Measurements from ENCODE around the gene UGT1A10.
A peak's percentile ranks its signal among the peaks of the same experiment; 100 is the strongest.
"Not testable (repeated sequence)": the region's sequence is repeated elsewhere in the genome, so short reads cannot be mapped to it uniquely, and the experiment has no call there.

Gene UGT1A10

DNA sequence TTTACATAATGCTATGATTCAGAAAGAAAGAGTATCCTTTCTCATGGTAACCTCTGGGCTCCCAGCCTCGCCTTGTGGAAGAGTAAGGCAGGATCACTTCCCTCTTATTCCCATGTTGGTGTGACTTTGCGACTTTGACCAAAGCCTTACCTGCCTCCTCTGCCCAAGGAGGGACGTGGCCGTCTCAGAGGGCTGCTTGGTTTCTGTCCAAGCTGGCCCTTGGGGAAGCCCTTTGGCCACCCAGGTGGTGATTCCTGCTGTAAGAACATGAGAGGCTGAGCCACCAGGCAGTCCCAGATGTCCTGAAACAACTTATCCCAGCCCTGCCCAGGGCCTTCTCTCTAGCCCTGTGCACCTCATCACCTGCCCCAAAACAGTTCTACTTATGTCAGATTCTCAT, 62.5 kb downstream of the UGT1A10 start:
- DNase-seq = no peak

DNA sequence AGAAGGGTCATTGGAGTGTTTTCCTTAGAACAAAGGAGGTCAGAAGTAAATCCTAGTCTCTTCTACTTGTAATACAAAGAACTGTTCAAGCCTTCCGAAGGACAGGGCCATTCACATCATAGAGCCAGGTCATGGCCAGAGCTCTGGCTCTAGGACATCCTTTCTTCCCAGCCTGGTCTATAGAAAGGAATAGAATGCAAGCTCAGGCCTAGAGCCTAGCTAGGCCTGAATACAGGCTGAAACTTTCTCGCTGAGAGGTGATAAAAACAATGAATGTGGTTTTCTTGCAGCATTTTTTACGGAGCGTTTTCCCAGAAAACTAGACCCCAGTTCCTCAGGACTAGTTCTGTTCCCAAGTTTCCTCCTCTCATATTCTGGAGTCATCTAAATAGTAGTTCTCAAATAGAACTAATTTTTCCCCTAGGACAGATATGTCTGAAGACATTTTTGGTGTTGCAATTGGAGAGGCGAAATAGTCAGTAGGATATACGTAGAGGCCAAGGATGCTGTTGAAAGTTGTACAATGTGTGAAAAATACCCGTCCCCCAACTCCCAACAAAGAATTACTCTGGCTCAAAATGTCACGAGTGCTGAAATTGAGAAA, 63.3 kb downstream of the UGT1A10 start:
- DNase-seq = no peak

DNA sequence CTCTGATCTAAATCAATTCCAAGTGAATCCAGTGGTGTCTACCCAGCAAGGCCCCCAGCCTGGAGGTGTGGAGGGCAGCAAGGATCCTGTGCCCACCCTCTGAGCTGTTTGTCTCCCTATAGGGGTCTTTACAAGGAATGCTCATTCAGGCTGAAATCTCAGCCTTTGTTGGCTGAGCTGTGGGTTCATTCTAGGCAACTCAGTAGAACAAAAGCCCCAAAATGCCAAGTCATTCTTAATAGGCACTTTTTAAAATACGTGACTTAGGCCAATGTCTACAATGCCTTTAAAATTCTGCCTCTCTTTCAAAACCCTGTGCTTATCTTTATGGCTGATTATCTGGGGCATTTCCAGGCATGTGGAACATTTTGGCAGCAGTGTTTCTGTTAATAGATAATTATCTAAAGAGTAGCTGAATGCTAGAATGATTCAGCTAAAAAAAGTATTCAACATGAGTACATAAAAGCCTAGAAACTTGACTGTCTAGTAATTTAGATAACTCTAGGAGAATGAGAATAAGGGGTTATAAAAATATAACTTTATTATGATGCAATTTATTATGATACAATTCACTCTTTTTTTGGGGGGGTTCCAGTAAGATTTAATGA, 63.9 kb downstream of the UGT1A10 start:
- no peak for DNase-seq

DNA sequence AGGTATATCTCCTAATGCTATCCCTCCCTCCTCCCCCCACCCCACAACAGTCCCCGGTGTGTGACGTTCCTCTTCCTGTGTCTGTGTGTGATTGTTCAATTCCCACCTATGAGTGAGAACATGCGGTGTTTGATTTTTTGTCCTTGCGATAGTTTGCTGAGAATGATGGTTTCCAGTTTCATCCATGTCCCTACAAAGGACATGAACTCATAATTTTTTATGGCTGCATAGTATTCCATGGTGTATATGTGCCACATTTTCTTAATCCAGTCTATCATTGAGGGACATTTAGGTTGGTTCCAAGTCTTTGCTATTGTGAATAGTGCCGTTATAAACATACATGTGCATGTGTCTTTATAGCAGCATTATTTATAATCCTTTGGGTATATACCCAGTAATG, 64.6 kb downstream of the UGT1A10 start:
- DNase-seq = not testable (repeated sequence)

DNA sequence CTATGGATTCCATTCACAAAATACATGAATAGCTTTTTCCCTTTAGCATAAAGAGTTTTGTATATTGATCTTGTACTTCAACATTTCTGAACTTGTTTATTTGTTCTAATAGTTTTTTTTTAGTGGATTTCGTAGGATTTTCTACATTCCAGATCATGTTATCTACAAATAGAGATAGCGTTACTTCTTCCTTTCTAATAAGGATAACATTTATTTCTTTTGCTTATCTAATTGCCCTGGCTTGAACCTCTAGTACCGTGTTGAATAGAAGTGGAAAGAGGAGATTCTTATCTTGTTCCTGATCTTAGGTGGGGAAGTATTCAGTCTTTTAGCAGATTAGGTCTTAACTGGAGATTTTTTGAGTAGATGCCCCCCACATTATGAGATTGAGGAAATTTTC, 66.0 kb downstream of the UGT1A10 start:
- no peak for DNase-seq

DNA sequence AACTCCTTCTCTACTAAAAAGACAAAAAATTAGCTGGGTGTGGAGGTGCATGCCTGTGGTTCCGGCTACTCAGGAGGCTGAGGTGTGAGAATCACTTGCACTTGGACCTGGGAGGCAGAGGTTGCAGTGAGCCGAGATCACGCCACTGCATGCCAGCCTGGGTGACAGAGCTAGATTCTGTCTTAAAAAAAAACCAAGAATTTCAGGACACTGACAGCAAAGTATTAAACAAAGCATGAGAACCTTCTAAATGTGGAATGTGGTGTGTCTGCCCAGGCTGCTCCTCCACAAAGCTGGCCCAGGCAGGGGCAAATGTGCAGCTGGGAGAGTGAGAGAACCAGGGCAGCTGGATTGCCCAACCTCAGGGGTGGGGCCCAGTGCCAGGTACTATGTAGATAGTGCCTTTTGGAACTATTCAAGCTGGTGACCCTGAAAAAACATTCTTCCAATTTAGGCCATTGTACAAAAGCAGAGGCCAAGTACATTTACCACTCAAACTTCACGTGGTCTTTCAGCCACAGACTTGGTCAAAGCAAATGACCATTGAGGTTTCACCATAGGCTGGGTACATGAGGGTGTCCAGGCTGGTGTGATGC, 69.8 kb downstream of the UGT1A10 start:
- DNase-seq = no peak

DNA sequence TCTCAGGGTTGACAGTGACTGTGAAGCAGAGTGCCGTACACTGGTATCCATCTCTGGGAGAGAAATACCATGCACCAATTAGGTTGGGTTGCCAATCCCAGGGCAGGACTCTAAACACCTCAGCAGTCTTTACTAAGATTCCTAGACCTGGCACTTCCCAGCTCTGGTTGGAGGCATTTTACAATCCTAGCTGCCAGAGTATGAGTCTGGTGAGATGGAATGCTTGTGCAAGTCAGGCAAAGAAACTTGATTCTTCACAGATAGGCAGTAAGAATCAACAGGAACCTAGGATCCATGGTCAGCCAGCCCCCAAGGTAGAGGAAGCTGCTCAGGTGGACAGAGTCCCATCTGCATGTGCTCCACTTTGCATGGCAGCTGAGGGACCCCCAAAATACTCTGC, 70.5 kb downstream of the UGT1A10 start:
- DNase-seq = no peak

DNA sequence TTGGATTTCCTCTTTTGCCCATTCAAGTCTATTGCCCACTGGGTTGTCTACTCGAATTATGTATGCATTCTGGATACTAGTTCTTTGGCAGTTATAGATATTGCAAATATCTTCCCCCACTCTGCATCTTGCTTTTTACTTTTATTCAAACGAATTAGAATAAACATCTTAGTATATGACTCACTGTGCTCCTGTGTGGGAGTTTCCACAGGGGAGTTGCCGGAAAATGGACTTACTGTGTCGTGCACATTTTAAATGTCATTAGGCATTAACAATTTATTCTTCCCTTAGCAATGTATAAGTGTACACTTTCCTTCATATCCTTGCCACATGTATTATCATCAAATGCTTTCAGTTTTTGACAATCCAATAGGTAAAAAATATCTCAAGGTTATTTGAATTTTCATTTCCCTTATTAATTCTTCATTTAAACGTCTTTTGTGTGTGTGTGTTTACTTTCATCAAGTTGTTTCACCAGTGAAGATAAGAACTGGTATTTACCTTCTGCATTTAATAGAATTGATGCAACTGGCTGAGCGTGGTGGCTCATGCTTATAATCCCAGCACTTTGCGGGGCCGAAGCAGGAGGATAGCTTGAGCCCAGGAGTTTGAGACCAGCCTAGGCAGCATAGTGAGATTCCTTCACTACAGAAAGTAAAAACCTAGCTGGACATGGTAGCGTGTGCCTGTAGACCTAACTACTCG, 71.8 kb downstream of the UGT1A10 start:
- no peak for DNase-seq

DNA sequence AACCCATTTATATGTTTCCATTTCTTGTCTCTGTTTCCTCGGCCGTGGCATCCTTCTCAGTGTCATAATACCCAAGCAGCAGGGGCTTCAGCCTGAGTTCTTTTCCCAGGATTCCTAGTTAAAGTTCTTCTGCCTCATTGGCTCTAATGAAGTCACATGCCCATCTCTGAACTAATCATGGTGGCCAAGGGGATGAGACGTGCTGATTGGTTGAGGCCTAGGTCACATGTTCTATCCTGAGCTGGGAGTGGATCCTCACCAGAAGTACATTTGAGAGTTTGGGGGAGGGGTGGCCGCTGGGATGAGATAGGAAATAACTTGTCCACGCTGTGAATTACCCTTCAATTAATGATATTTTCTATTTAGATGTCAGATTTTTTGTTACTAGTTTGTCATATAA, 72.7 kb downstream of the UGT1A10 start:
- DNase-seq = no peak

DNA sequence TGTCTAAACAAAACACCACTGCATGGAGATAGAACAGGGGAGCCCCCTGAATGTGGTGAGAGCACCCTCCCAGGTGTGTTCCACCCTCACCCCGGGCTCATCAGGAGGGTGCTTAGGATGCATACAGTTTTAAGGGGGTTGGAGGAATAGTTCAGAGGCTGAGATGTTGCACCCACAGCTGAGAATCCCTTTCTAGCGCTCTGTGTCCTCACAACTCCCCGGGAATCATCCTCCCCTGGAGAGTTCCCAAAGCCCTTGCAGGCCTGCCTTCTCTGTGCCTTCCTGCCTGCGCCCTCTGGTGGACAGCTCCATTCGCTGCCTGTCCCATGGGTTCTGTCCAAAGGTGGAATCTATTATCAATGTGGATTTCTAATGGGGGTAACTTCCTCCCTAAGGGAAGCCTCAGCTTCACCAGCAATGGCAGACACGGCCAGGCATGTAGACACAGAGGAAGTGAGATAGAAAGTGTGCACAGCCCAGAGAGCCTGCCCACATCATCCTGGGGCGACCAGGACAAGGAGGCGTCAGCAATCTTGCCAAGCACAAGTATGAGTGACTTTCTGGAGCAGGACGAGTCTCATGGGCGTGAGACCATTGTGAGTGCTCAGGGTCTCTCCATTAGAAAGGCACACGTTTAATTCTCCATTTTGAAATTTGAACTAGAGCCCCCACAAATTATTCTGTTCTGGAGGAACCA, 75.2 kb downstream of the UGT1A10 start:
- peak; percentile 70 for DNase-seq

DNA sequence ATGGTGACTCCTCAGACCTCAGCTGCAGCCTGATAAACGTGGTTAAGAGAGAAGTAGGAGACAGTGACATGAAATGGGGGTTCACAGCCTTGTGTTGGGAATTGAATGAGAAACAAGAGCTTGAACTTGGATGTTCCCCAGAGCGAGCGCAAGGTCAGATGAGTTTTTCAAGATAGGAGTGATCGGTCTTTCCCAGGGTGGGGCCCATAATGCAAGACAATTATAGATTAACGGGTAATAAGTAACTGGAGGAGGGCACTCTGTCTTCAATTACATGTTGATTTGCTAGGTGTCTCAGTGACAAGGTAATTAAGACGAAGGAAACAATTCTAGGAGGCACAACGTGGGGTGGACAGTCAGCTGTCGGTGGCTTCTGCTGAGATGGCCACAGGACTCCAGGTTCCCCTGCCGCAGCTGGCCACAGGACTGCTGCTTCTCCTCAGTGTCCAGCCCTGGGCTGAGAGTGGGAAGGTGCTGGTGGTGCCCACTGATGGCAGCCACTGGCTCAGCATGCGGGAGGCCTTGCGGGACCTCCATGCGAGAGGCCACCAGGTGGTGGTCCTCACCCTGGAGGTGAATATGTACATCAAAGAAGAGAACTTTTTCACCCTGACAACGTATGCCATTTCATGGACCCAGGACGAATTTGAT, 76.5 kb downstream of the UGT1A10 start, which contains the start of gene UGT1A5:
Gene UGT1A5 (plus strand): TSS at position 297 of the 651 bp plus-strand sequence. CDS start 85 bp downstream, at position 382.
- DNase-seq = no peak

DNA sequence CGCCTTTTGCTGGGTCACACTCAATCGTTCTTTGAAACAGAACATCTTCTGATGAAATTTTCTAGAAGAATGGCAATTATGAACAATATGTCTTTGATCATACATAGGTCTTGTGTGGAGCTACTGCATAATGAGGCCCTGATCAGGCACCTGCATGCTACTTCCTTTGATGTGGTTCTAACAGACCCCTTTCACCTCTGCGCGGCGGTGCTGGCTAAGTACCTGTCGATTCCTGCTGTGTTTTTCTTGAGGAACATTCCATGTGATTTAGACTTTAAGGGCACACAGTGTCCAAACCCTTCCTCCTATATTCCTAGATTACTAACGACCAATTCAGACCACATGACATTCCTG, 77.0 kb downstream of the UGT1A10 start:
- no peak for DNase-seq

DNA sequence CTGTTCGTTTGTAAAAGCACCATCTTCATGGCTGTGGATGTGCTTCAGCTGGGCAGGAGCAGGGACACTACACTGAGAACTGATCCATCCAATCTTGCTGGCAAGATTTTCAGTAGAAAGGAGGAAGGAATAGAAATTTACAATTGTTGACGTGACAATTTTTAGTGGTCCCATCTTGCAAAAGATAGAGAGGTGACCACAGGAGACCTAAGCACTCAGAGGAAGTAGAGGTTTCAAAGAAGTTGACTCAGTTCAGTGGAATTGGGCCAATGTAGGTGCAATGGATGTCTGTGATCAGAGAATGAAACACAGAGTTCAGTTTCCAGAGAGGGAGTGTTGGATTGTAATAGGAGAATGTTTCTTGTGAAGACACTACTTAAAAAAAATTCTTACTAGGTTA, 77.9 kb downstream of the UGT1A10 start:
- no peak for DNase-seq

DNA sequence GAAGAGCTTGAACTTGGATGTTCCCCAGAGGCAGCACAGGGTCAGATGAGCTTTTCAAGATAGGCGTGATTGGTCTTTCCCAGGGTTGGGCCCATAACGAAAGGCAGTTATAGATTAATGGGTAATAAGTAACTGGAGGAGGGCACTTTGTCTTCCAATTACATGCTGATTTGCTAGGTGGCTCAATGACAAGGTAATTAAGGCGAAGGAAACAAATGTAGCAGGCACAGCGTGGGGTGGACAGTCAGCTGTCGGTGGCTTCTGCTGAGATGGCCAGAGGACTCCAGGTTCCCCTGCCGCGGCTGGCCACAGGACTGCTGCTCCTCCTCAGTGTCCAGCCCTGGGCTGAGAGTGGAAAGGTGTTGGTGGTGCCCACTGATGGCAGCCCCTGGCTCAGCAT, 82.3 kb downstream of the UGT1A10 start, which contains the start of gene UGT1A4:
Gene UGT1A4 (plus strand): TSS at position 185 of the 400 bp plus-strand sequence. CDS start 85 bp downstream, at position 270.
- no peak for DNase-seq

DNA sequence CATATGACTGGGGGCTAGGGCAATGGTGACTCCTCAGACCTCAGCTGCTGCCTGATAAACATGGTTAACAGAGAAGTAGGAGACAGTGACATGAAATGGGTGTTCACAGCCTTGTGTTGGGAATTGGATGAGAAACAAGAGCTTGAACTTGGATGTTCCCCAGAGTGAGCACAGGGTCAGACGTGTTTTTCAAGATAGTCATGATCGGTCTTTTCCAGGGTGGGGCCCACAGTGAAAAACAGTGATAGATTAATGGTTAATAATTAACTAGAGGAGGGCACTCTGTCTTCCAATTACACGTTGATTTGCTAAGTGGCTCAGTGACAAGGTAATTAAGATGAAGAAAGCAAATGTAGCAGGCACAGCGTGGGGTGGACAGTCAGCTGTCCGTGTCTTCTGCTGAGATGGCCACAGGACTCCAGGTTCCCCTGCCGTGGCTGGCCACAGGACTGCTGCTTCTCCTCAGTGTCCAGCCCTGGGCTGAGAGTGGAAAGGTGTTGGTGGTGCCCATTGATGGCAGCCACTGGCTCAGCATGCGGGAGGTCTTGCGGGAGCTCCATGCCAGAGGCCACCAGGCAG, 92.6 kb downstream of the UGT1A10 start, which contains the start of gene UGT1A3:
Gene UGT1A3 (plus strand): TSS at position 320 of the 579 bp plus-strand sequence. CDS start 85 bp downstream, at position 405.
- no peak for DNase-seq

DNA sequence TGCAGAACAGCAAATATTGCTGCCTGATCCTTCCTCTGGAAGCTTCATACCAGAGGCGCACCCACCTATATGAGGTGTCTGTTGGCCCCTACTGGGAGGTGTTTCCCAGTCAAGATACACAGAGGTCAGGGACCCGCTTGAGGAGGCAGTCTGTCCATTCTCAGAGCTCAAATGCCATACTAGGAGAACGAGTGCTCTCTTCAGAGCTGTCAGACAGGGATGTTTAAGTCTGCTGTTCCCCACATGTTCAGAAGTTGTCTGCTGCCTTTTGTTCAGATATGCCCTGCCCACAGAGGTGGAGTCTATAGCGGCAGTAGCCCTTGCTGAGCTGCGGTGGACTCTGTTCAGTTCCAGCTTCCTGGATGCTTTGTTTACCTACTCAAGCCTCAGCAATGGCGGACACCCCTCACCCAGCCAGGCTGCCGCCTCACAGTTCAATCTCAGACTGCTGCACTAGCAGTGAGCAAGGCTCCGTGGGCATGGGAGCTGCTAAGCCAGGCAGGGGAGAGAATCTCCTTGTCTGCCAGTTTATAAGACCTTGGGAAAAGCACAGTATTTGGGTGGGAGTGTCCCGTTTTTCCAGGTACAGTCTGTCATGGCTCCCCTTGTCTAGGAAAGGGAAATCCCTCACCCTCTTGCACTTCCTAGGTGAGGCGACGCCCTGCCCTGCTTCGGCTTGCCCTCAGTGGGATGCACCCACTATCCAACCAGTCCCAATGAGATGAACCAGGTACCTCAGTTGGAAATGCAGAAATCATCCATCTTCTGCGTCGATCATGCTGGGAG, 100.8 kb downstream of the UGT1A10 start:
- DNase-seq = not testable (repeated sequence)

DNA sequence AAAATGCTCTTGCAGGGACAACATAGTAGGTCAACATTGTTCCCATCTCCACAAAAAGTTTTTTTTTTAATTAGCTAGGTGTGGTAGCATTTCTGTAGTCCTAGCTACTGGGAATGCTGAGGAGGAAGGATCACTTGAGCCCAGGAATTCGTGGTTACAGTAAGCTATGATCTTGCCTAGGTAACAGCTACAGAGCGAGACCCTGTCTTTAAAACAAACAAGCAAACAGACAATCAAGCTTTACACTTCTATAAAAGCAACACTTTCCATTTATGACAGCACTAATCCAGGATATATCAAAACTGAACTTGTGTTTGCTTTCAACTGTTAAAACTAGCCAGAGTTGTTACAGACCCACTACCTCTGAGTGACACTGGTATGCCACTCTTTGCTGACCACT, 104.6 kb downstream of the UGT1A10 start:
- DNase-seq = no peak

DNA sequence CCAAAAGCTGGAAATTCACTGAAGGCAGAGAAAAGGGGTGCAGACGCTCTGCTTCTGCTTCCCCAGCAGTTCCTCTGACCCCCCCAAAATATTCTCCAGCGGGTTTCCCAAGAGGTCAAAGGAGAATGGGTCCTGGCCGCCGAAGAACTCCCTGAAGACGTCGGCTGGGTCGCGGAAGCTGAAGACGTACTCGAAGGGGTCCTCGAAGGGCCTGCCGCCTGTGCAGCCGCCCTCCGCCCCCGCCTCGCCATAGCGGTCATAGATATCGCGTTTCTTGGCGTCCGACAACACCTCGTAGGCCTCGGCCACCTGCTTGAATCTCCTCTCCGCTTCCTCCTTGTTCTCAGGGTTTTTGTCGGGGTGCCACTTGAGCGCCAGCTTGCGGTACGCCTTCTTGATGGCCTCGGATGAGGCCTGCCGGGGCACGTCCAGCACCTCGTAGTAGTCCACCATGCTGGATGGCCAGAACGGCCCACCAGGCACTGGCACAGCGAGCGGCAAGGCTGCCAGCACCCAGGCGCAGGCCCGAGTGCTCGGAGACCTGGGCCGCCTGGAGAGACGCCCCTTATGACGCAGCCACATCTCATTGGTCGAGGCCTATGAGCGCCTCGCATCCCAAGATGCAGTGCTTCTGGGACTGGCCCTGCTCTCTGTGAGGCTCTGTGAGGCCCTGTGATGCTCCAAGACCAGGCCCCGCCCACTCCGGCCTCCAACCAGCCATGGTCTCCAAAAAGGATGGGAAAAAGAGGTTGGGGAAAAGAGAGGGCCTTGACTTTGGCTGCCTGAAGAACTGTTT, 107.4 kb downstream of the UGT1A10 start:
- DNase-seq = no peak

DNA sequence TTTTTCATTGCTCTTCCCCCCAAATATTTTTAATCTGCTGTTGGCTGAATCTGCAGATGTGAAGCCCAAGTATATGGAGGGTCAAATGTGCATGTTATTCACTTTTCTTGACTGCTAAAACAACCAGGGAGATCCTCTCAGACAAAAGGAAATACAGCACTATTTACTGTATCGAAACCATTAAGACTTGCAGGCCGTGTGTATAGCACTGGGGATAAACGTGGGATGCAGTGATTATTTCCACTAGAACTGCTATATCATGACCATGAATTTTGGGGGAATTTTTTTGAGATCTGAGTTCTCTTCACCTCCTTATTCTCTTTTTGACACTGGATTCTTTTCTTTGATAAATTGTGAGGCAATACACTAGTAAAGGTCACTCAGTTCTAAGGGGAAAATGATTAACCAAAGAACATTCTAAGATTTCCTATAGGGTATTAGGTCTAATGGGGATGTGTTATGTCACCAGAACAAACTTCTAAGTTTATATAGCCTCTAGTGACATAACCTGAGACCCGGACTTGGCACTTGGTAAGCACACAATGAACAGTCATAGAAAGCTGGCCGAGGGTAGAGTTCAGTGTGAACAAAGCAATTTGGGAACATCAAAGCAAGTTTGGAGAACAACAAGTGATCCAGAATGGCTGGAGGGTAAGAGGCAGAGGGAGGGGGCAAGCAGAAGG, 109.0 kb downstream of the UGT1A10 start:
- DNase-seq = no peak

DNA sequence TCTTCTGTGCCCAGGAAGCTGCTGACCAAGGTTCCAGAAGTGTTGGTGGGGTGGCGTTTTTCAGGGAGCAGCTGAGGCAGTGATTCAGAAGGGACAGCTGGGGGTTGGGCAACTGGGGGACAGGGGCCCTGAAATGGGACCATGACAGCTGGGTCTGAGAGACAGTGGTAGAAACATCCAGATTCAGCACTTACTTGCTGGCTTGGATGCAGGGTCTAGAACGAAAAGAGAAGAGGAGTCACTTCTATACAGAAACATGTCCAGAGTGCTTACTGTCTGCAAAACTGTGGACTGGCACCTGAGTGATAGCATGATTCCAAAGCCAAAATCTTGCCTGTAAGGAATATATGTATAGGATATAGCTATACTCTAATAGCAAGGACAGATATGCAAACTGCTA, 109.6 kb downstream of the UGT1A10 start:
- not testable (repeated sequence) for DNase-seq

All from EL (cell line).